Measurements from ENCODE around the gene MPP3. TPM values are rescaled to one million over a fixed set of nuclear protein-coding genes. Genes with fewer than 3 reads are reported as not detected.

The MPP3 gene
- total RNA-seq, 4 donors from 2014 or later, result 6.8 to 10.7 (median 7.5) TPM

- H3K4me1 ChIP-seq, result no peaks in the 10 kb centered on the region
- no peaks in the 10 kb centered on the region for H3K36me3 ChIP-seq
- in situ Hi-C loops (cut with MboI; ENCODE audit: low pct_ligation_motif_present in 1 of 4, low pct_unique_long_range_greater_than_20kb in 1 of 4, low sequenced_read_pairs in 3 of 4) (no loop called here), intact Hi-C loops (cut with DNase I; ENCODE audit: low total_unique reads) (no loop called here)
- TF ChIP-seq POLR2A (IDR thresholded peaks at IDR 0.05), result no peak
- no peak for TF ChIP-seq EP300 (IDR thresholded peaks at IDR 0.05; ENCODE audit: low read depth)
- no peak for TF ChIP-seq CTCF (IDR thresholded peaks at IDR 0.05)
- no peak for TF ChIP-seq POLR2AphosphoS5 (IDR thresholded peaks at IDR 0.05)
- H3K4me3 ChIP-seq, result no peak overlapping the region
- peaks cover 18% of the 10 kb centered on the region for H3K27me3 ChIP-seq
- H3K27ac ChIP-seq, result no peak overlapping the region
- no peak for DNase-seq
- 82 to 88% methylated on average over 2 to 12 of the region's 12 CpGs for WGBS, 2 donors (ENCODE audit: low coverage in 1 of 2)
- no peaks in the 10 kb centered on the region for H3K9me3 ChIP-seq
Observed at GRCh38 chr17:43860077-43860725, 27.3 kb upstream of the MPP3 start.

- H3K4me3 ChIP-seq, result no peak overlapping the region
- WGBS, 2 donors (ENCODE audit: low coverage in 1 of 2), result 66% methylated on average over 12 of the region's 12 CpGs; no CpG with 5 or more reads in 1 of the 2 donors
- peaks cover 18% of the 10 kb centered on the region for H3K27me3 ChIP-seq
- no peaks in the 10 kb centered on the region for H3K36me3 ChIP-seq
- in situ Hi-C loops (cut with MboI; ENCODE audit: low pct_ligation_motif_present in 1 of 4, low pct_unique_long_range_greater_than_20kb in 1 of 4, low sequenced_read_pairs in 3 of 4), result no loop called here
- H3K27ac ChIP-seq, result no peak overlapping the region
- TF ChIP-seq POLR2AphosphoS5 (IDR thresholded peaks at IDR 0.05) (no peak), POLR2A (IDR thresholded peaks at IDR 0.05) (no peak), EP300 (IDR thresholded peaks at IDR 0.05; ENCODE audit: low read depth) (no peak)
- no peak for DNase-seq
- no peaks in the 10 kb centered on the region for H3K9me3 ChIP-seq
- intact Hi-C loops (cut with DNase I; ENCODE audit: low total_unique reads), result no loop called here
- H3K4me1 ChIP-seq, result no peaks in the 10 kb centered on the region
Observed at GRCh38 chr17:43857957-43858600, 25.1 kb upstream of the MPP3 start.

- no peak overlapping the region for H3K27ac ChIP-seq
- no peaks in the 10 kb centered on the region for H3K4me1 ChIP-seq
- peaks cover 18% of the 10 kb centered on the region for H3K27me3 ChIP-seq
- H3K9me3 ChIP-seq, result no peaks in the 10 kb centered on the region
- WGBS, 2 donors (ENCODE audit: low coverage in 1 of 2), result 78% methylated on average over 5 of the region's 5 CpGs; no CpG with 5 or more reads in 1 of the 2 donors
- no peaks in the 10 kb centered on the region for H3K36me3 ChIP-seq
- TF ChIP-seq POLR2AphosphoS5 (IDR thresholded peaks at IDR 0.05) (no peak), CTCF (IDR thresholded peaks at IDR 0.05) (no peak), EP300 (IDR thresholded peaks at IDR 0.05; ENCODE audit: low read depth) (no peak), POLR2A (IDR thresholded peaks at IDR 0.05) (no peak)
- in situ Hi-C loops (cut with MboI; ENCODE audit: low pct_ligation_motif_present in 1 of 4, low pct_unique_long_range_greater_than_20kb in 1 of 4, low sequenced_read_pairs in 3 of 4), result no loop called here
- no peak for DNase-seq
- no peak overlapping the region for H3K4me3 ChIP-seq
- intact Hi-C loops (cut with DNase I; ENCODE audit: low total_unique reads), result no loop called here
Observed at GRCh38 chr17:43857141-43857540, 24.2 kb upstream of the MPP3 start.

- TF ChIP-seq POLR2AphosphoS5 (IDR thresholded peaks at IDR 0.05), result no peak
- TF ChIP-seq POLR2A (IDR thresholded peaks at IDR 0.05), result no peak
- TF ChIP-seq EP300 (IDR thresholded peaks at IDR 0.05; ENCODE audit: low read depth), result no peak
- TF ChIP-seq CTCF (IDR thresholded peaks at IDR 0.05), result no peak
- Histone ChIP-seq H3K27ac (no peak overlapping the region), H3K27me3 (peaks cover 18% of the 10 kb centered on the region), H3K9me3 (no peaks in the 10 kb centered on the region), H3K4me1 (no peaks in the 10 kb centered on the region), H3K4me3 (no peak overlapping the region), H3K36me3 (no peaks in the 10 kb centered on the region)
- in situ Hi-C loops (cut with MboI; ENCODE audit: low pct_ligation_motif_present in 1 of 4, low pct_unique_long_range_greater_than_20kb in 1 of 4, low sequenced_read_pairs in 3 of 4) (no loop called here), intact Hi-C loops (cut with DNase I; ENCODE audit: low total_unique reads) (no loop called here)
- 86 to 88% methylated on average over 2 to 3 of the region's 3 CpGs for WGBS, 2 donors (ENCODE audit: low coverage in 1 of 2)
- no peak for DNase-seq
Observed at GRCh38 chr17:43856141-43856540, 23.2 kb upstream of the MPP3 start.
